ENCODE data around the gene EBNA1BP2.
"Not testable (repeated sequence)": the region's sequence is repeated elsewhere in the genome, so short reads cannot be mapped to it uniquely, and the experiment has no call there.

Gene EBNA1BP2

GRCh38 chr1:43214501-43215444 is 42.7 kb upstream of the EBNA1BP2 start:
- Histone ChIP-seq H3K9me3 (no peaks in the 10 kb centered on the region), H3K4me3 (ENCODE audit: low read depth in 1 of 2, low read length in 1 of 2) (no peak overlapping the region), H3K4me1 (ENCODE audit: control insufficient read depth in 1 of 2, insufficient read depth in 1 of 2, low read depth in 1 of 2, low read length in 1 of 2) (no peaks in the 10 kb centered on the region), H3K27me3 (no peaks in the 10 kb centered on the region), H3K36me3 (no peaks in the 10 kb centered on the region), H3K27ac (no peak overlapping the region)
- TF ChIP-seq CTCF (IDR thresholded peaks at IDR 0.05), result no peak

GRCh38 chr1:43208277-43208676 is 36.2 kb upstream of the EBNA1BP2 start:
- H3K9me3 ChIP-seq; H3K27ac ChIP-seq; H3K27me3 ChIP-seq; H3K4me3 ChIP-seq (ENCODE audit: low read depth in 1 of 2, low read length in 1 of 2); H3K36me3 ChIP-seq: not testable (repeated sequence)
- H3K4me1 ChIP-seq (ENCODE audit: control insufficient read depth in 1 of 2, insufficient read depth in 1 of 2, low read depth in 1 of 2, low read length in 1 of 2), result peaks cover 8 to 14% of the 10 kb centered on the region in 2 experiments

GRCh38 chr1:43207229-43207853 is 35.3 kb upstream of the EBNA1BP2 start:
- no peaks in the 10 kb centered on the region for H3K9me3 ChIP-seq
- no peak overlapping the region for H3K4me3 ChIP-seq (ENCODE audit: low read depth in 1 of 2, low read length in 1 of 2)
- TF ChIP-seq CTCF (IDR thresholded peaks at IDR 0.05), result no peak
- no peaks in the 10 kb centered on the region for H3K36me3 ChIP-seq
- H3K27ac ChIP-seq, result no peak overlapping the region
- no peaks in the 10 kb centered on the region for H3K27me3 ChIP-seq
- peaks cover 8 to 14% of the 10 kb centered on the region in 2 experiments for H3K4me1 ChIP-seq (ENCODE audit: control insufficient read depth in 1 of 2, insufficient read depth in 1 of 2, low read depth in 1 of 2, low read length in 1 of 2)

- H3K4me3 ChIP-seq (ENCODE audit: low read depth in 1 of 2, low read length in 1 of 2), result no peak overlapping the region
- no peaks in the 10 kb centered on the region for H3K27me3 ChIP-seq
- peaks cover 8 to 14% of the 10 kb centered on the region in 2 experiments for H3K4me1 ChIP-seq (ENCODE audit: control insufficient read depth in 1 of 2, insufficient read depth in 1 of 2, low read depth in 1 of 2, low read length in 1 of 2)
- no peaks in the 10 kb centered on the region for H3K36me3 ChIP-seq
- no peak overlapping the region for H3K27ac ChIP-seq
- no peaks in the 10 kb centered on the region for H3K9me3 ChIP-seq
- no peak for TF ChIP-seq CTCF (IDR thresholded peaks at IDR 0.05)
Observed at GRCh38 chr1:43206600-43207228, 34.6 kb upstream of the EBNA1BP2 start.

- H3K27ac ChIP-seq, result no peak overlapping the region
- no peaks in the 10 kb centered on the region for H3K36me3 ChIP-seq
- H3K4me3 ChIP-seq (ENCODE audit: low read depth in 1 of 2, low read length in 1 of 2), result no peak overlapping the region
- no peak for TF ChIP-seq CTCF (IDR thresholded peaks at IDR 0.05)
- peaks cover 8 to 14% of the 10 kb centered on the region in 2 experiments for H3K4me1 ChIP-seq (ENCODE audit: control insufficient read depth in 1 of 2, insufficient read depth in 1 of 2, low read depth in 1 of 2, low read length in 1 of 2)
- H3K9me3 ChIP-seq, result no peaks in the 10 kb centered on the region
- H3K27me3 ChIP-seq, result no peaks in the 10 kb centered on the region
Observed at GRCh38 chr1:43205671-43206070, 33.6 kb upstream of the EBNA1BP2 start.
